Stimulated activated CD4-positive, alpha-beta T cell treated with anti-CD3 and anti-CD28 coated beads, Interleukin-12 subunit alpha, Interleukin-12 subunit beta, amount 100 ng/mL, for 4 hours (primary cell): Measurements from ENCODE around the gene EGF.
"Not testable (repeated sequence)": the region's sequence is repeated elsewhere in the genome, so short reads cannot be mapped to it uniquely, and the experiment has no call there.

Experiments used
- DNase-seq: peaks from one replicate; pipeline ENCODE4 v3.0.0-alpha.2; 2020

Gene EGF

DNA sequence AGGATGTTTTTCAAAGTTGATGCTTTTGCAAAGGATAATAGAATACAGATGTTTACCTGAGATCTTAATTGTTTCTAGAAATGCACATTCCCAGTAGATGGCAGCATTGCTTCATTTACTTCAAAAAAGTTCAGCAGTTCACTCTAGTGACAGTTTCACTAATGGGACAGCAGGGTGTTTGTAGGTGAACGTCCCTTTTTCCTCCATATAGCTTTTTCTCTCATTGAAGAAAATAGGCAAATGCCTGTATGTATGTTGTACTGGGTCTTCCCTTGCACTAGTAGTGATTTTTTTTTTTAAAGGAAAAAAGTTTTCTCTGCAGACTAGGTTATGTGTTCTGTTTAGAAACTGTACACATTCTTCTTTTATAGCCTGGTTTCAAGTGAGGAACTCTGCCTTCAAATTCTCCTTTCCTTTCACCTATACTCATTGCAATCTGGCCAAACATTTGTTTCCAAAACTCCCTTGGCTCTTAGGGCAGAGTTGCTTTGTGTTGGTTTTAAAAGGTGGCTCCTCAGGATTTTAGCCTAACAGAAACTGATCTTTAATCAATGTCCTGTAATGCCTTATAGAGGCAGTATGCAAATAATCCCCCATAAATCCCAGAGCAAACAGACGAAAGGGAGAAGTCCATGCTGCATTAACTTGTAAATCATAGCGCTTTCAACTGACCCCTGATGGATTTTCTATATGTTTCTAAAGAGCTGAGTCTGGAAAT lies 86.3 kb downstream of the EGF start:
- DNase-seq = no peak

DNA sequence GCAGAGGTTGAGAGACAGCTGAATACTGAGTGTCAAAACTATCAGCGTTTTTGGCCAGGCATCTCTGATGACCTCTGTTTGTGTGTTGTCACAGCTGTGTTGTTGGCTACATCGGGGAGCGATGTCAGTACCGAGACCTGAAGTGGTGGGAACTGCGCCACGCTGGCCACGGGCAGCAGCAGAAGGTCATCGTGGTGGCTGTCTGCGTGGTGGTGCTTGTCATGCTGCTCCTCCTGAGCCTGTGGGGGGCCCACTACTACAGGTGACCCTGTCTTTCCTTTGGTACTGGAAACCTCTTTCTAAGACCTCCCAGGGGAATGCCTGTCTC lies 86.9 kb downstream of the EGF start:
- no peak for DNase-seq

DNA sequence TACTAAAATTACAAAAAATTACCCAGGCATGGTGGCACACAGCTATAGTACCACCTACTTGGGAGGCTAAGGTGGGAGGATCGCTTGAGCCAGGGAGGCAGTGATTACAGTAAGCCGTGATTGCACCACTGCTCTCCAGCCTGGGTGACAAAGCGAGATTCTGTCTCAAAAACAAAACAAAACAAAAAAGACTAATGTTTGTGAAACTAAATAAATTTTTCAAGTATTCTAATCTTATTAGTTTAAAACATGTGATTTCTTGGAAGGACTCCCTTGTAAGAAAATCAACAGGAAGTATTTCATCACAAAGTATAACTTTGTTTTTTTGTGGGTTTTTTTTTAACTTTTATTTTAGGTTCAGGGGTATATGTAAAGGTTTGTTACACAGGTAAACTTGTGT lies 89.6 kb downstream of the EGF start:
- DNase-seq = no peak

DNA sequence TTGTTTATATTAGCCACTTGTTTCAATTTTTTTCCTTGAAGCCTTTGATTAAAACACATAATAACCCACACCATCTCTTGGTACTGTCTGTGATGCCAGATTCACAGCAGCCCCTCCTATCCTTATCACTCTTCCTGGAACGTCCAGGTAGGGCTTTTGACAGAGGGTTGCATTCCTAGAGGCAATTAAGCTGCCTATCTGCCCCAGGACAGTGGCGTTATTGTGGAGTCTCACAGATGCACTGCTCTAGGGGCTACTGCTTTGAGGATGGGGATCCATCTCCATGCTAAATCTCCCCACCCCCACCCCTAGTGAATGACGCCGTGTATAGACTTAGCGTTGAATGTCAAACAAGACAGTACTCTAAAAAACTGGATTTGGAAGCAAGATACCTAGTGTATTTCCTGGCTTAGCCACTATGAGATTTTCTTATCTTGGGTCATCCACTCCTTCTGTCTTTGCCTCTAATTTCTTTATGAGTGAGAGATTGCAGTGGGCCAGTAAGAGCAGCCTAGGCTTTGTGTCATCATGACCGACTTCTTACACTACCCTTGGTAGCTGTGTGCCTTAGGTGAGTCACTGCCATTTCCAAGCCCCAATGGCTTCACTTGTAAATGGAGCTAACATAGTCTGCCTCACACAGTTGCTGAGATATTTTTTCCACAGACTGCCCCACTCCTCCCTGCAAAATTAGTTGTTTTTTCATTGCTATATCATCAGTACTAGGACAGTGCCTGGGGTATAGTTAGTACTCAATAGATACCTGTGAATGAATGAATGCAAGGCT lies 90.9 kb downstream of the EGF start:
- DNase-seq = no peak

DNA sequence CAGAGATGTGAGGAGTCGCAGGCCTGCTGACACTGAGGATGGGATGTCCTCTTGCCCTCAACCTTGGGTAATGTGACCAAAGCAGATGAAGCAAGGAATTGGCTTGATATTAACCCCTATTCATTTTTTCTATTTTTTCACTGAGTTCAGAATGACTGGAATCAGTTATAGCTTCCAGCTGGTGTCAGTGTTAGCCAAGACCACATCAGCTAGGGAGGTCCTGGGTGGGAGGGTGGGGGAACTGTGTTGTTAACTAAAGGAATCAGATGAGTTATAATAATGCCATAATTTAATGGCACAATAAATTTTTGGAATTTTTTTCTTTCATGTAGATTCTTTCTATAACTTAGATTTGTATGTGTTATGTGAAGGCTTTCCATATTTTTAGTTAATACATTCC lies 91.9 kb downstream of the EGF start:
- no peak for DNase-seq

DNA sequence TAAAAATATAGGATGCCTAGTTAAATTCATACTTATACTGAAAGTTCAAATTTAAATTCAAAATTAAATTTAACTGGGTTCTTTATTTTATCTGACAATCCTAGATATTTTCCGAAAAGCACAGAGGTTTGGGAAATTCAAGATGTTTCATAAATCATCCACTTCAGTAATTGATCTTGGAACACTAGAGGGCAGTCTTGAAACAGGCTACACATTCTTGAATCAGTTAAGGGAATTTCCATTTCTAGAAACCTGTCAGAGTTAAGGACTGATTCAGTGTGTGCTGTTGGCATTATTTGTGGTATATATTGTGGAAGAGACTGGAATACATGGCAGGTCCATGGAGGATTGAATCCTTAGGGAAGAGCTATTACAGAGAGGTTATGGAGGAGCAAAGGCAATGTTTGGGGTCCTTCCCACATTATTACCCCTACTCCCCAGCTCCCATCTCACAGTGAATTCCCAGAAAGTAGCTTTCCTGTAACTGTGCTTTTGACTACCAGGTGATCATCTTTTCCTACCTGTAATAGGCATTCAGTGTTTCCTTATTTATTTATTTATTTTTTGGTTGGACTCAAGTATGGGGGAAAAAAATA lies 92.9 kb downstream of the EGF start:
- DNase-seq = no peak

DNA sequence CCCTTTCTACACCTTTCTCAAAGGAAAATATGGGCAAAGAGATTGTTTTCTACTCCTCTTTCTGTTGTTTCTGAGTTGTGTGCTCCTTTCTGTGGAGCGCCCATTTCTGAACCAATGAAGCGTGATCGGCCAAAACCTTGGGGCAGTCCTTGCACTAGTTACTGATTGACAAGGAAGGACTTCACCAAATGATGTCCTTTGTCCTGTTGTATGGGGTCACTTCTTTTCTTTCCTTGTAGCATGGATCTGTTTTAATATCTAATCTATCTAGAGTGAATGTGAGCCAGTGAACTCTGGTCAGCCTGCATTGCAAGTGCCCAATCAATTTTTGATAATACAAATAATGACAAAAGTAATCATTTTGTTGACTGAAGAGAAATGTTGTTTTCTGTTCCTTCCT lies 94.5 kb downstream of the EGF start:
- no peak for DNase-seq

DNA sequence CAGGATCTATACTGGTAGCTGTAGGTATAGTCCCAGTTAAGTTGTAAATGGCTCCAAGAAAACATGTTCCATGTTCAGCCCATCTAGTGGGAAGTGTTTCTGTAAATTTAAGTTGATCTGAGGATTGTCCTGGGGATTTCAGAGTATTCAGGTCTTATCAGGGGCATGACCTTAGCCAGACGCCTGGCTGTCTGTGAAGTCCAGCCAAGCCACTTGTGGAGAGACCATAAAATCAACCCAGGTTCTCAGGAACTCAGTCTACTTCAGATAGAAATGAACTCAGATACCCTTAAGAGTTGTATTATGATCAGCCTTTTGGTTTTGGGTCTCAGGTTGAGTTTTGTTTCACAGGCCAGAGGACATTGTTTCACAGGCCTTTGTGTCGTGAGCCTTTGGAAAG lies 95.9 kb downstream of the EGF start:
- DNase-seq = no peak

DNA sequence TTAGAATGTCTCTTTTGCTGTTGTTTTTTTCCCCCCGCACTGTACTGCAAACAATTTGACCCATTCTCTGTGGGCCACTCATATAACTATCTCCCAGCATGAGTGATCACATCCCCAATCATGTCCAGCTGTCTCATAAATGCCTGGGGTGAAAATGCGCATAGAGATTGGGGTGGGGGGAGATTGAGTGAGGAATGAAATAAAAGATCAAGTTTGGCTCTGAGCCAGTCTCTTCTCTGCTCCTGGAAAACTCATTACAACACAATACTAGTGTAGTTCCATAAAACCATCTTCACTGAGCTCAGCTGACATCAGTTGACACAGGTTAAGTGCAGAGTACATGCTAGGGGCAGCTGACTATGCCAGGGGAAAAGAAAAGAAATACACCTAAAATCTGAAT lies 96.9 kb downstream of the EGF start:
- no peak for DNase-seq

DNA sequence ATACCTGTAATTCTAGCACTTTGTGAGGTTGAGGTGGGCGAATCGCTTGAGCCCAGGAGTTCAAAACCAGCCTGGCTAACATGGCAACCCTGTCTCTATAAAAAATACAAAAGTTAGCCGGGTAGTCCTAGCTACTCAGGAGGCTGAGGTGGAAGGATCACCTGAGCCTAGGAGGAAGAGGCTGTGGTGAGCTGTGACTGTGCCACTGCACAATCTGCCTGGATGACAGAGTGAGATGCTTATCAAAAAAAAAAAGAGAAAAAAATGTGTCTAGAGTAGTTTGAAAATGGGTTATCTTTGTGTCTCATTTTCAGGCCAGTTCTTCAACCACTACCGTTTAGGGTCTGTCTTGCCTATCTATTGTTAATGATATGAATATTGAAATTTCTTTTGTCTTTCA lies 98.1 kb downstream of the EGF start:
- no peak for DNase-seq

DNA sequence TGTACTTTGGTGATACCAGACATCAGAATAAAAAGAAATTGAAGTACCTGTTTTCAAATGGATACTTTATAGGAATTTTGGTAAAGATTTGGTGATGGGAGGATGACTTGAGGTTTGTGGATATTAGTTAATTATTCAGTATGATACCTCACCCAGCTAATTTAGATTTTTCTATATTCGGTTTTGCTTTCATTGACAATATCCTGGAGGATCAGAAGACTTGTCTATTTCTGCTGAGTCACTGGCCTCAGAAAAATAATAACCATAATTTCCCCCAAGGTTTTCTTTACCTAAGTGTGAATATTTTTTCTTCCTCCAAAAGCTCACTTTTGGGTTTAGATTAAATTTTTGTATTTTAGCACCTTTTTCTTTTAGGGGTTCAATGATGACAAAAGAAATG lies 100.2 kb downstream of the EGF start:
- no peak for DNase-seq

DNA sequence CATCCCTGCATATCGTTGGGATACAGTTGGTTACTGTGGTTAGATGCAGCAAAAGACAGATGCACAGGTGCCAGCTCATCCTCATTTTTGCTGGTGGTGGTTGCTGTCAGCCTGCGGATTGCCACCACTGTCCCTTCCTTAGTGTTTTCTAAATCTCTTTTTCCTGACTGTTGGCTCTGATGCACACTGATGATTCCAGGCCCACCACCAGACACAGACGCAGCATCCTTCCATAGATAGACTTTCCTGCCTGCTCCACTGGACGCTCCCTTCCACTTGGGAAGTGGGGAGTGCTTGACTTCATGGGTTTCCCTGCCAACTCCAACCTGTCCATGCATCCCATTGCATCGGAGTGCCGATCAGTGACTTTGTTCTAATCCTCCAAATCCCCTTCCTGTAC lies 101.5 kb downstream of the EGF start:
- no peak for DNase-seq

DNA sequence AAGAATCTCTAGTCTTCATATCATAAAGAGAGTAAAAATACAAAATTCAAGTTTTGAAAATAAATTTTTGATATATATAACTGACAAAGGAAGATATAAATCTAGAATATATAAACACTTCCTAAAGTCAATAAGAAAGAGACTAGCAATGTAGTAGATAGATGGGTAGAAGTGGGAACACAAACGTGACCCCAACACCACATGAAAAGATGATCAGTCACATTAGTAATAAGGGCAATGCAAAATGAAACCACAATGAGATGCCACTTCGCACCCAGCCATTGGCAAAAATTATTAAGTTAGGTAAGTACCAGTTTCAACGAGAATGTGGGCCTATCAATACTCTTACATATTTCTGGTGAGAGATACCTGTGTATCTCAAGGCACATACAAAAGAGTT lies 106.5 kb downstream of the EGF start:
- DNase-seq = no peak

DNA sequence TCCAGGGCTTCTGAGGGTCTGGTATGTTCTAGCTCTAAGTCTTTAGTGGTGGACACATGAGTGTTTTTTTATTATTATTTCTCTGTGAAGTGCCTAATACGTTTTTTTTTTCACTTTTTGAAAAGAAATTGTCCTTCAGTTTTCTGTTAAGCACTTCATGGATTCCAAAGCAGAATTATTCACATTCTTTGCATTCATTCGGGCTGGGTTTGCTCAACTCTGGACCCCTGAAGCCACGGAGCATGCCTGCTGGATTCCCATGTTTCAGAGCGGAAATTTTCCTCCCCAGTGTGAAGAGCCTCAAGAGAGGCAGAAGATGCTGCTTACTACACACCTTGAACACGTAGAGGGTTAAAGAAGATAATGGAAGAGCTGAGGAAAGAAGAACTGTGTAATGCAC lies 107.5 kb downstream of the EGF start:
- DNase-seq = no peak

DNA sequence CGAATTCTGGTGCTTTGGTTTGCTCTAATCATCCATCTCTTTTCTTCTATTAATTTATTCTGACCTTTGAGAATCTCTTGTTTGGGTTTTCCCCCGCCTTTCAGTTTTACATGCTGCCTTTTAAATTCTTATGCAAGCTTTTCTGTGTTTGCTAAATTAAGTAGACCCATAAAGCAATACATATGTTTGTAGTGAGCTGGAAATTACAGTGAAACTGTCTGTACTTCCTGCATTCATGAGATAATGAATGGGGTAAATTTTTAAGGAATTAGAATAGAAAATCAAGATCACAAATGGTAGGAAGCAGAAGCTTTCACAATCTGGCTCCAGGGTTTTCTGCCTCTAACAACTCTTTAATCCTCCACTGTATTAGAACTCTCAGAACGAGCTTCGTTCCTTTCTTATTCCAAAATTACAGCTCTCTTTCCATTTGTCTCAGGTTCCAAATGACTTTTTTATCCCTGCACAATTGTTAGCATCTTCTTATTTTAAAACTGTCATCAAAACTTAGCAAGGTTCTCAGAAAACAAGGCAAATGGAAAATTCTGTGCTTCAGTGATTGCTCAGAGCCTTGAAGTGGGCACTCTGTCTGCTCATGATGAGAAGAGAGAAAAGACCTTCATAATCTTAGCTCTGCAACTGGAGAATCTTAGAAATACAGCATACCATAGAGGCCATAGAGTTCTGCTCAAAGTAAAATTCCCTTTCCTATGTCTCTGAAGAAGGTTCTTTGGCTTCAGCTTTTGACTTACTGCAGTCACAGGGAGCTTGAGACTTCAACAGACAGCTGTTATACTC lies 108.2 kb downstream of the EGF start:
- no peak for DNase-seq

DNA sequence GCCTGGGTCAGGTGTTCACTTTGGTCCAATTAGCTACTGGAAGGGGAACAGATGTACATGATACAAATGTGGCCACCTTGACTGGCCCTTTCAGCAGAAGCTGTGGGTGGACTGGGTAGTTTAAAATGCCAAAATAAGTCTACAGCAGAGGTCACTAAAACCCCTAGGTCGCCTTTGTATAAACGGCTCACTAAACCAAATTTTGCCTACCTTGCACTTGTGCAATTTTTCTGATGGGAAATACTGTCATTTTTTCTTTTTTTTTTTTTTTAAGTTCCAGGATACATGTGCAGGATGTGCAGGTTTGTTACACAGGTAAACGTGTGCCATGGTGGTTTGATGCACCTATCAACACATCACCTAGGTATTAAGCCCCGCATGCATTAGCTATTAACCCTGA lies 109.8 kb downstream of the EGF start:
- DNase-seq = no peak

DNA sequence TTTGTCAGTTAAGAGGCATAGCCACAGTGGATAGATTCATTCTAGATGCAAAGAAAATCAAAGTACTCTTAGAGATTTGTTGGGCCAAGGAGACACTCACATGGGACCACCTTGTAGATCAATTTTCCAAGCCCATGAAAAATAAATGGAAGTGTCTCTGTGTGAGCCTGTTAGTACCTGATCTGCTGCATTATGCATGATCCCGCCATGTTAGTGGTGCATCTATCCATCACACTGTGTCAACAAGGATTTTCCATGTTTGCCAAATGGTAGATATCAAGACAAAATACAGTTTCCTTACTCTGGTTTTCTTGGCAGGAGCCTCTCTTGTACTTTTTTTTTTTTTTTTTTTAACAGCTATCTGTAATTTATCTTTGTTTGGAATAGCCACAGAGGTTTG lies 112.4 kb downstream of the EGF start:
- no peak for DNase-seq

DNA sequence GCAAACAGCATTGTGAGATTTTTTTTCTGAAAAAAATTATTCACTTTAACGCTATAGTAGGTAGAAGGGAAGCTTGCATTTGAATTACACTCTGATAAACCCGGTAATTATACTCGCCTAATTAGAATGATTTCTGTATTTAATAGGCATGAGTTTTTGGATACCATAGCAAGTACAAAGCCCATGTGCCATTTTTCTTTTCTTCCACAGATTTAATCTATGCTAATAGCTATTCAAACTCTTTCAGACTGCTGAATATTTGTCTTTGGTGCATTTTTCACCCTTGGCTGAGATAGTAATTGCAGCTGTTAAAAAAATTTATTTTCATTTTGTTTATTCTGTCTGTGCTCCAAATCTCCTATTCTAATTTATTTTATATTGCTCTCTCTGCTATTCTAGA lies 113.0 kb downstream of the EGF start:
- no peak for DNase-seq

DNA sequence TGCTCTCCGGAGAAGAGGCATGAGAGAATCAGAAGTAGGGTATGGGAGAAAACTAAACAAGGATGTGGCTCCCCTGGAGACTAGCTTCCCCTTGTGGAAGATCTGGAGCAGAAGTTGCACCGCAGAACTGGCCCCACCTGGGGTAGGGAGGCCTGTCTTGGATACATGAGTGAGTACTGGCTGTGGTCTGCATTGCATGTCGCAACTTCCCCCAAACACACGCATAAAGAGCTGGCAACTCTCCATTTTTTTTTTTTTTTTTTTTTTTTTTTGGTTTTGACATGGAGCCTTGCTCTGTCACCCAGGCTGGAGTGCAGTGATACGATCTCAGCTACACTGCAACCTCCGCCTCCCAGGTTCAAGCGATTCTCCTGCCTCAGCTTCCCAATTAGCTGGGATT lies 119.9 kb downstream of the EGF start:
- no peak for DNase-seq

DNA sequence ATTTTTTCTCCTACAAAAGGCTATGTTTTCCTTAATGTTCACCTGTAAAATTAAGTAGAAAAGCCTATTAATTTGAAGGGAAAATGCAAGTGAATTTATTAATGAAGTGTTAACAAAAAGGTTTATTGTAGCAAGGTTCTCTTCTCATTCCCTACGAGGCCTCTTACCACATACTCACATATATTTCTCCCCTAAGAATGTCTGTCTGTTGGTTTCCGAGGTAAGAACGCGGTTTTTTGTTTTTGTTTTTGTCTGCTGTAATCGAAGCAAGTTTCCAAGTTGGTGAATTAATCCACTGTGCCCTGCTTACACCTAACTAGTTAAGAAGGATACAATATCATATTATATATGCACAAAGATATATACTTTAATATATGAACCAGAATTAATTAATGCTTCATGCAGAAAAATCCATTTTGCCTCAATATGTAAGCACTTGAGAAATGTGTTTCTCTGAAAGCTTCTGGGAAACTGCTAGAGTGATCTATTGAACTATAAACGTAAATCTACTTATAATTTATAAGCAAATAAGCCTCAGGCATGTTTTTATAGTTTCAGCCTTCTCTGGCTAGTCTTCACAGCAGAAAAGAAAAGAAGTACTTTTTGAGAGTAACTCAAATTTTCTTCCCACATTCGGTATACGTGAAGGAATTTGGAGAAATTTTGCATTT lies 120.8 kb downstream of the EGF start:
- no peak for DNase-seq

DNA sequence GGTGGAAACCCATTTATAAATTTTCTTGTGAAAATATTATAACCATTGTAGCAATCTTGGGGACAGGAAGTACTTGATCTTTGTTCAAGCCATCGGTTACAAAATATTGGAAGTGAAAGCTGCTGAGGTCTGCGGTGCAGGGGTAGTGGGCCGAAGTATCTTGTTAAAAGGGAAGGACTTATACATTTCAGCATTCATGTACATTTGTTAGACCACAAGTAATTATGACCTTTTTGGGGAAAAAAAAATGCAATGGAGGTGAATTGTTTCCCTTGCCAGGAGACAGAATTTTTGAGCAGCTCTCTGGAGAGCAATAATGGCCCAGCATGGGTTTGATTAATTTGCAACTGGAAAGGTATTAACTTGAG lies 121.3 kb downstream of the EGF start:
- no peak for DNase-seq

DNA sequence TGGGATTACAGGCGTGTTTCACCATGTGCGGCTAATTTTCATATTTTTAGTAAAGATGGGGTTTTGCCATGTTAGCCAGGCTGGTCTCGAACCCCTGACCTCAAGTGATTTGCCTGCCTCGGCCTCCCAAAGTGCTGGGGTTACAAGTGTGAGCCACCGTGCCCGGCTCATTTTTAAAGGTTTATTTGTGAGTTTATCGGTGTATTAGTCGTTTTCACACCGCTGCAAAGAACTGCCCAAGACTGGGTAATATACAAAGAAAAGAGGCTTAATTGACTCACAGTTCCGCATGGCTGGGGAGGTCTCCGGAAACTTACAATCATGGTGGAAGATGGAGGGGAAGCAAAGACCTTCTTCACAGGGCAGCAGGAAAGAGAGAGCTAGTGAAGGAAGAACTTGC lies 126.5 kb downstream of the EGF start:
- not testable (repeated sequence) for DNase-seq

DNA sequence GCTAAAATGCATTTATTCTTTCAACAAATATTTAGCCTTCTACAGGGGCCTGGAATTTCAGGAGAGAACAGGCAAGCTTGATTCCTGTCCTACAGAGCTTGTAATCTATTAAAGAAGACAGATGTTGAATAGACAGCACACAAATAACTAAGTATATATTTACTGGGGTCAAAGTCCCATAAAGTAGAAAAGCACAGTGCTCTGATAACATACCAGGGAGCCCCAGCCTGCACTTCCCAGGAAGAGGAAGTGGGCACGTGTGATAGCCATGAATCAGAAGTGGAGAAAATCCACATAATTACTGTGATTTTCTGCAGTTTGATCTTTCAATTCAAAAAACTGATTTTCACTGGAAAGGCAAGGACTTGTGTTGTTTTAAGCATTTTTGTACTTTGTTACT lies 129.1 kb downstream of the EGF start:
- no peak for DNase-seq
